CD4-positive, alpha-beta memory T cell (primary cell): ENCODE results near the gene PLEKHG2. TPM values are rescaled to one million over a fixed set of nuclear protein-coding genes. Genes with fewer than 3 reads are reported as not detected.

Experiments
- CTCF ChIA-PET: fragments of 350-600 bp; sonication (Branson Sonifier 250); formaldehyde crosslinking; loops from one replicate; lab custom pipeline; 2021; ENCODE audit warnings: inconsistent platforms; ENCODE audit not compliant: partially characterized antibody; lab: Charles Lee
- POLR2A ChIA-PET: fragments of 350-600 bp; sonication (Branson Sonifier 250); formaldehyde crosslinking; loops from one replicate; lab custom pipeline; 2021; ENCODE audit not compliant: partially characterized antibody; lab: Charles Lee
- DNase-seq, 5 donors: peaks; one replicate each; pipeline versions ENCODE4 v3.0.0 to v3.0.0-alpha.2; 2020 to 2022; ENCODE audit warnings: mixed read lengths in 1 of 5
- H3K27ac ChIP-seq: one replicate; pipeline ENCODE4 v1.7.0; 2013; ENCODE audit warnings: low read depth, low read length
- H3K27me3 ChIP-seq: 2 replicates; pipeline ENCODE4 v1.7.0; 2013; ENCODE audit warnings: mild to moderate bottlenecking, low read length, moderate library complexity; ENCODE audit not compliant: insufficient read depth
- H3K36me3 ChIP-seq: 2 replicates; pipeline ENCODE4 v1.7.0; 2013; ENCODE audit warnings: mild to moderate bottlenecking, low read length, moderate library complexity; ENCODE audit not compliant: insufficient read depth
- H3K4me1 ChIP-seq: 2 replicates; pipeline ENCODE4 v1.7.0; 2013; ENCODE audit warnings: mild to moderate bottlenecking, low read length, moderate library complexity; ENCODE audit not compliant: insufficient read depth
- H3K4me3 ChIP-seq, 2 donors: one replicate each; pipeline ENCODE4 v1.7.0; 2013; ENCODE audit warnings: low read length in 2 of 2, mild to moderate bottlenecking in 1 of 2
- H3K9me3 ChIP-seq, 2 donors: one replicate each; pipeline ENCODE4 v1.7.0; 2013; ENCODE audit warnings: low read length in 2 of 2, control low read depth in 1 of 2; ENCODE audit not compliant: control insufficient read depth in 1 of 2
- H3K27ac Mint-ChIP-seq, 7 donors: one replicate each; pipeline ENCODE4 v1.8.0; 2020 to 2021; ENCODE audit warnings: mixed read lengths in 7 of 7, mild to moderate bottlenecking in 6 of 7, inconsistent platforms in 3 of 7, moderate library complexity in 3 of 7
- H3K27me3 Mint-ChIP-seq, 2 donors: one replicate each; pipeline ENCODE4 v1.8.0; 2020 to 2021; ENCODE audit warnings: mixed read lengths in 2 of 2
- H3K36me3 Mint-ChIP-seq, 2 donors: one replicate each; pipeline ENCODE4 v1.8.0; 2020 to 2021; ENCODE audit warnings: mixed read lengths in 2 of 2, inconsistent platforms in 1 of 2, mild to moderate bottlenecking in 1 of 2
- H3K4me1 Mint-ChIP-seq, 4 donors: one replicate each; pipeline ENCODE4 v1.8.0; 2020 to 2021; ENCODE audit warnings: mixed read lengths in 4 of 4, mild to moderate bottlenecking in 1 of 4
- H3K4me3 Mint-ChIP-seq, 8 donors: one replicate each; pipeline ENCODE4 v1.8.0; 2020 to 2021; ENCODE audit warnings: mixed read lengths in 8 of 8, mild to moderate bottlenecking in 7 of 8, moderate library complexity in 6 of 8, inconsistent platforms in 3 of 8
- H3K9me3 Mint-ChIP-seq, 8 donors: one replicate each; pipeline ENCODE4 v1.8.0; 2020 to 2021; ENCODE audit warnings: mixed read lengths in 8 of 8, mild to moderate bottlenecking in 5 of 8, inconsistent platforms in 3 of 8, moderate library complexity in 1 of 8
- intact Hi-C: fragments of 100-400 bp; cut with micrococcal nuclease; formaldehyde crosslinking; loops from one replicate; pipeline ENCODE4 v1.15.1; 2023
- microRNA-seq: library from miRNA; unstranded; fragments of <30 nt; microRNA quantifications from one replicate; pipeline ENCODE4 v1.2.0, GENCODE V29; 2021; ENCODE audit warnings: borderline replicate concordance, borderline number of aligned reads, borderline microRNAs expressed, mixed read lengths
- polyA plus RNA-seq, 2 donors: library from polyadenylated mRNA; unstranded; fragments of 300-500 nt; fragmentation: Illumina TruSeq; gene quantifications; one replicate each; pipeline ENCODE4 v1.2.3, GENCODE V29; 2021
- total RNA-seq, 2 experiments: library from RNA; stranded (reverse); gene quantifications; one replicate each; pipeline ENCODE4 v1.2.3, GENCODE V29; 2021

PLEKHG2 gene
- total and polyA plus RNA-seq, 4 experiments from 2014 or later: 1.4 to 17.0 (median 8.6) TPM

DNA sequence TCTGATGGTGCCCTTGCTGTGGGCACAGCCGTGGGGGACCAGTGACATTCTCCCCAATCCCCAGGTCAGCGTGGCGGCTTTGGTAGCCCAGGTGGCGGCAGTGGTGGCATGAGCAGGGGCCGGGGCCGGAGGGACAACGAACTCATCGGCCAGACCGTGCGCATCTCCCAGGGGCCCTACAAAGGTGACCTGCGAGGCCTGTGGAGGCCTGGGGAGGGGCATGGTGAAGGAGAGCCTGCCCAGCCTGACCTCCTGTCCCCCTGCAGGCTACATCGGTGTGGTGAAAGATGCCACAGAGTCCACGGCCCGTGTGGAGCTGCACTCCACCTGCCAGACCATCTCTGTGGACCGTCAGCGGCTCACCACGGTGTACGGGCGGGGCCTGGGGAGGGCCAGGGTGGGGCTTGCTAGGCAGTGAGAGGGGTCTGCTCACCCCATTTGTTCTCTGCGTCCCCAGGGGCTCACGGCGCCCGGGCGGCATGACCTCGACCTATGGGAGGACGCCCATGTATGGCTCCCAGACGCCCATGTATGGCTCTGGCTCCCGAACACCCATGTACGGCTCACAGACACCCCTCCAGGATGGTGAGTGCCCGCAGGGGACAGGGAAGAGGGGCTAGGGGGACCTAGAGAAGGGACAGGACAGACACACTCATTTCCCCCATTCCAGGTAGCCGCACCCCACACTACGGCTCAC, 60.4 kb downstream of the PLEKHG2 start:
- Mint-ChIP-seq H3K27ac (peak overlapping the region in 1 of 7 donors; percentile 60), H3K27me3 (no peaks in the 10 kb centered on the region), H3K36me3 (peaks cover 58 to 79% of the 10 kb centered on the region in 2 donors), H3K4me3 (no peak overlapping the region), H3K9me3 (no peaks in the 10 kb centered on the region), H3K4me1 (peaks cover 0 to 6% (median 4%) of the 10 kb centered on the region in 4 donors)
- ChIA-PET POLR2A (interaction anchor here (1.3 kb wide), 1 partner anchor 37 kb away, joined by 3 read pairs; the partner anchor contains the start of gene RPS16), CTCF (no interaction called here)
- Histone ChIP-seq H3K4me3 (no peak overlapping the region), H3K4me1 (no peaks in the 10 kb centered on the region), H3K36me3 (peaks cover 75% of the 10 kb centered on the region), H3K27me3 (no peaks in the 10 kb centered on the region), H3K9me3 (no peaks in the 10 kb centered on the region), H3K27ac (no peak overlapping the region)
- no peak for DNase-seq
- intact Hi-C loops: no loop called here

DNA sequence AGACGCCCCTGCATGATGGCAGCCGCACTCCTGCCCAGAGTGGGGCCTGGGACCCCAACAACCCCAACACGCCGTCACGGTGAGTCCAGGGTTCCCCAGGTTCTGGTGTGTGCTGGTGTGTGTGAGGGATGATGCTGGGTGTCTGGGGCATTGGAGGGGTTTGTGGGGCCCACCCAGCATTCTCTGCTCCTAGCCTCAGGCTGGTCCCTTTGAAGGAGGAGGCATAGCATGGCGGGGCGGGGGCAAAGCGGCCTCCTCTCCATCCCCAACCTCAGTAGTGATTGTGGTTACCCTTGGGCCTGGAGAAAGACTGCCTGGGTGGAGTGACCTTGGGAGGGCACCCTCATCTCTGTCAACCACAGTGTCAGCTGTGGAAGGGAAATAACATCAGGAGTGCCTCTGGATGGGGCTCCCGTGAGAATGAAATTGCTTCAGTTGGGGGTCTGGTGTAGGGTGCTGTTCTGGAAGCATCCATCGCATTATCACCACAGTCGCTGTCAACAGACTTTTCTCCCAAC, 61.0 kb downstream of the PLEKHG2 start:
- peaks cover 54 to 73% of the 10 kb centered on the region in 2 donors for H3K36me3 Mint-ChIP-seq
- H3K4me1 ChIP-seq: no peaks in the 10 kb centered on the region
- no peak overlapping the region for H3K4me3 ChIP-seq
- no peaks in the 10 kb centered on the region for H3K9me3 ChIP-seq
- H3K36me3 ChIP-seq: peaks cover 69% of the 10 kb centered on the region
- no peak for DNase-seq
- POLR2A ChIA-PET: interaction anchor here (0.6 to 2.1 kb wide), 4 partner anchors 27 to 59 kb away, joined by 3 to 6 read pairs (median 3); partner anchors contain the start of genes EID2B and RPS16
- H3K27ac ChIP-seq: no peak overlapping the region
- H3K27ac Mint-ChIP-seq: no peak overlapping the region
- no peaks in the 10 kb centered on the region for H3K27me3 Mint-ChIP-seq
- no peaks in the 10 kb centered on the region for H3K27me3 ChIP-seq
- CTCF ChIA-PET: interaction anchor here (0.6 to 2.7 kb wide), 12 partner anchors 9 to 77 kb away, joined by 3 to 39 read pairs (median 6); partner anchors contain the start of genes EID2B and SUPT5H
- no peaks in the 10 kb centered on the region for H3K9me3 Mint-ChIP-seq
- intact Hi-C loops: no loop called here
- H3K4me3 Mint-ChIP-seq: no peak overlapping the region
- peaks cover 0 to 6% (median 4%) of the 10 kb centered on the region in 4 donors for H3K4me1 Mint-ChIP-seq

- Mint-ChIP-seq H3K27me3 (no peaks in the 10 kb centered on the region), H3K9me3 (no peaks in the 10 kb centered on the region), H3K36me3 (peaks cover 48 to 66% of the 10 kb centered on the region in 2 donors), H3K4me1 (peaks cover 0 to 6% (median 4%) of the 10 kb centered on the region in 4 donors), H3K27ac (peak overlapping the region in 4 of 7 donors; percentile 46 to 81 (median 56)), H3K4me3 (no peak overlapping the region)
- POLR2A ChIA-PET: interaction anchor here (0.6 to 2.1 kb wide), 5 partner anchors 28 to 58 kb away, joined by 3 to 6 read pairs (median 3); partner anchors contain the start of genes EID2B, RPS16 and SUPT5H
- Histone ChIP-seq H3K27me3 (no peaks in the 10 kb centered on the region), H3K27ac (no peak overlapping the region), H3K9me3 (no peaks in the 10 kb centered on the region), H3K4me3 (no peak overlapping the region), H3K4me1 (no peaks in the 10 kb centered on the region), H3K36me3 (peaks cover 62% of the 10 kb centered on the region)
- intact Hi-C loops: loop anchor here (1.0 kb wide), 1 partner anchor 58 kb away; the partner anchor contains the start of gene EID2B
- CTCF ChIA-PET: interaction anchor here (0.6 to 2.7 kb wide), 15 partner anchors 9 to 199 kb away, joined by 3 to 39 read pairs (median 5); partner anchors contain the start of genes EID2B and SUPT5H
- peak; percentile 64 to 72 (median 70) for DNase-seq
Observed at GRCh38 chr19:39474139-39474620, 61.7 kb downstream of the PLEKHG2 start.

DNA sequence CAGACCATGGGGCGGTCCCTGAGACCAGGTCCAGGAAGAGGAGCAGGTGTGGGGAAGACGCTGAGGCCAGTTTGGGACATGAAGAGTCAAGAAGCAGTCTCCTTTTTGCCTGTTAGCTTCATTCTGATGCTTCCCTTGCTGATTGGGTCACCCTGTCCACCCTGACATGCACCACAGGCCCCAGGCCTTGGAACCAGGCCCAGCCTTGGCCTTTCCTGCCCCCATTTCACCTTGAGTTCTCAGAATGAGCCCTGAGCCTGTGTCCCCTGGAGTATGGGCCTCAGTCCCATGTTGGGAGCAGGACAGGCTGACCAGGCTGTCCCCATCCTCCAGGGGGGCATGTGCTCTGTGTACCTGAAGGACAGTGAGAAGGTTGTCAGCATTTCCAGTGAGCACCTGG, 63.3 kb downstream of the PLEKHG2 start:
- Mint-ChIP-seq H3K9me3 (no peaks in the 10 kb centered on the region), H3K4me1 (peaks cover 8 to 19% (median 15%) of the 10 kb centered on the region in 4 donors), H3K36me3 (peaks cover 33 to 52% of the 10 kb centered on the region in 2 donors), H3K27me3 (no peaks in the 10 kb centered on the region), H3K27ac (peak overlapping the region in 1 of 7 donors; percentile 81), H3K4me3 (no peak overlapping the region)
- Histone ChIP-seq H3K9me3 (no peaks in the 10 kb centered on the region), H3K36me3 (peaks cover 47% of the 10 kb centered on the region), H3K4me3 (no peak overlapping the region), H3K27me3 (no peaks in the 10 kb centered on the region), H3K4me1 (peaks cover 6% of the 10 kb centered on the region), H3K27ac (no peak overlapping the region)
- CTCF ChIA-PET: interaction anchor here (1.1 to 2.7 kb wide), 4 partner anchors 9 to 198 kb away, joined by 3 to 39 read pairs (median 10); partner anchors contain the start of genes EID2B and SUPT5H
- POLR2A ChIA-PET: interaction anchor here (1.1 to 2.1 kb wide), 2 partner anchors 10 to 40 kb away, joined by 3 to 6 read pairs; partner anchors contain the start of gene RPS16
- intact Hi-C loops: no loop called here
- DNase-seq: no peak

Small RNA genes within 50 kb of the gene (microRNA-seq; reads per million reads assigned to microRNA genes)
- not detected for gene MIR4530

Other genes starting within 250 kb of the PLEKHG2 start
- gene NCCRP1, start 215.7 kb upstream of the PLEKHG2 start, total RNA-seq: not detected
- not detected for gene NCCRP1, start 215.7 kb upstream of the PLEKHG2 start, polyA plus RNA-seq
- gene SYCN, start 208.4 kb upstream of the PLEKHG2 start, total RNA-seq: not detected
- not detected for gene SYCN, start 208.4 kb upstream of the PLEKHG2 start, polyA plus RNA-seq
- not detected for gene IFNL3, start 167.7 kb upstream of the PLEKHG2 start, total RNA-seq
- gene IFNL3, start 167.7 kb upstream of the PLEKHG2 start, polyA plus RNA-seq: not detected
- not detected for gene IFNL4, start 163.8 kb upstream of the PLEKHG2 start, total RNA-seq
- not detected for gene IFNL4, start 163.8 kb upstream of the PLEKHG2 start, polyA plus RNA-seq
- not detected for gene IFNL2, start 144.3 kb upstream of the PLEKHG2 start, total RNA-seq
- gene IFNL2, start 144.3 kb upstream of the PLEKHG2 start, polyA plus RNA-seq: not detected
- not detected for gene IFNL1, start 116.3 kb upstream of the PLEKHG2 start, total RNA-seq
- gene IFNL1, start 116.3 kb upstream of the PLEKHG2 start, polyA plus RNA-seq: 1 to 10 TPM in 1 of 2 donors, not detected in 1; 1.6 TPM
- 1 to 10 TPM; 8.4 to 8.5 TPM for gene LRFN1, start 91.8 kb upstream of the PLEKHG2 start, total RNA-seq
- 1 to 10 TPM; 2.0 to 4.5 TPM for gene LRFN1, start 91.8 kb upstream of the PLEKHG2 start, polyA plus RNA-seq
- gene GMFG, start 76.6 kb upstream of the PLEKHG2 start, total RNA-seq: 100 to 1,000 TPM; 384 to 389 TPM
- gene GMFG, start 76.6 kb upstream of the PLEKHG2 start, polyA plus RNA-seq: 1,000 to 10,000 TPM; 1,040 to 1,509 TPM
- gene SAMD4B, start 70.2 kb upstream of the PLEKHG2 start, total RNA-seq: 10 to 100 TPM; 65.0 to 79.6 TPM
- gene SAMD4B, start 70.2 kb upstream of the PLEKHG2 start, polyA plus RNA-seq: 10 to 100 TPM in 1 of 2 donors, 1 to 10 TPM in 1; 7.3 to 20.2 TPM
- gene PAF1, start 21.6 kb upstream of the PLEKHG2 start, total RNA-seq: 10 to 100 TPM; 49.2 to 53.8 TPM
- 10 to 100 TPM; 21.5 to 46.7 TPM for gene PAF1, start 21.6 kb upstream of the PLEKHG2 start, polyA plus RNA-seq
- 10 to 100 TPM; 43.1 to 51.3 TPM for gene MED29, start 21.3 kb upstream of the PLEKHG2 start, total RNA-seq
- gene MED29, start 21.3 kb upstream of the PLEKHG2 start, polyA plus RNA-seq: 10 to 100 TPM; 50.6 to 59.8 TPM
- gene ZFP36, start 5.8 kb upstream of the PLEKHG2 start, total RNA-seq: 100 to 1,000 TPM; 151 to 152 TPM
- 100 to 1,000 TPM; 164 to 191 TPM for gene ZFP36, start 5.8 kb upstream of the PLEKHG2 start, polyA plus RNA-seq
- 1,000 to 10,000 TPM; 4,061 to 4,227 TPM for gene RPS16, start 23.3 kb downstream of the PLEKHG2 start, total RNA-seq
- gene RPS16, start 23.3 kb downstream of the PLEKHG2 start, polyA plus RNA-seq: 1,000 to 10,000 TPM; 1,590 to 2,052 TPM
- 100 to 1,000 TPM; 234 to 236 TPM for gene SUPT5H, start 32.9 kb downstream of the PLEKHG2 start, total RNA-seq
- gene SUPT5H, start 32.9 kb downstream of the PLEKHG2 start, polyA plus RNA-seq: 100 to 1,000 TPM in 1 of 2 donors, 10 to 100 TPM in 1; 47.4 to 111 TPM
- 10 to 100 TPM; 47.2 to 49.6 TPM for gene TIMM50, start 68.2 kb downstream of the PLEKHG2 start, total RNA-seq
- 10 to 100 TPM; 39.1 to 50.4 TPM for gene TIMM50, start 68.2 kb downstream of the PLEKHG2 start, polyA plus RNA-seq
- under 1 TPM in 1 of 2 experiments, not detected in 1; 0.14 TPM for gene DLL3, start 86.3 kb downstream of the PLEKHG2 start, total RNA-seq
- gene DLL3, start 86.3 kb downstream of the PLEKHG2 start, polyA plus RNA-seq: under 1 TPM; 0.16 to 0.19 TPM
- not detected for gene SELENOV, start 102.5 kb downstream of the PLEKHG2 start, total RNA-seq
- not detected for gene SELENOV, start 102.5 kb downstream of the PLEKHG2 start, polyA plus RNA-seq
- gene EID2B, start 120.2 kb downstream of the PLEKHG2 start, total RNA-seq: 1 to 10 TPM; 7.7 to 8.8 TPM
- gene EID2B, start 120.2 kb downstream of the PLEKHG2 start, polyA plus RNA-seq: 1 to 10 TPM; 6.1 to 7.8 TPM
- gene EID2, start 127.5 kb downstream of the PLEKHG2 start, total RNA-seq: 10 to 100 TPM; 22.0 to 22.8 TPM
- 10 to 100 TPM; 22.1 to 34.9 TPM for gene EID2, start 127.5 kb downstream of the PLEKHG2 start, polyA plus RNA-seq
- gene LGALS13, start 189.9 kb downstream of the PLEKHG2 start, total RNA-seq: not detected
- gene LGALS13, start 189.9 kb downstream of the PLEKHG2 start, polyA plus RNA-seq: not detected
- not detected for gene LGALS16, start 243.2 kb downstream of the PLEKHG2 start, total RNA-seq
- not detected for gene LGALS16, start 243.2 kb downstream of the PLEKHG2 start, polyA plus RNA-seq